Measurements from ENCODE around the gene FRAS1.

- TF ChIP-seq EP300 (conservative IDR thresholded peaks at IDR 0.05; ENCODE audit: poor library complexity, severe bottlenecking) (no peak), EZH2 (IDR thresholded peaks at IDR 0.05; ENCODE audit: borderline replicate concordance, insufficient read depth, low read length, poor library complexity, severe bottlenecking) (no peak), RAD21 (conservative IDR thresholded peaks at IDR 0.05) (no peak)
- TF ChIP-seq, protein P1, sequence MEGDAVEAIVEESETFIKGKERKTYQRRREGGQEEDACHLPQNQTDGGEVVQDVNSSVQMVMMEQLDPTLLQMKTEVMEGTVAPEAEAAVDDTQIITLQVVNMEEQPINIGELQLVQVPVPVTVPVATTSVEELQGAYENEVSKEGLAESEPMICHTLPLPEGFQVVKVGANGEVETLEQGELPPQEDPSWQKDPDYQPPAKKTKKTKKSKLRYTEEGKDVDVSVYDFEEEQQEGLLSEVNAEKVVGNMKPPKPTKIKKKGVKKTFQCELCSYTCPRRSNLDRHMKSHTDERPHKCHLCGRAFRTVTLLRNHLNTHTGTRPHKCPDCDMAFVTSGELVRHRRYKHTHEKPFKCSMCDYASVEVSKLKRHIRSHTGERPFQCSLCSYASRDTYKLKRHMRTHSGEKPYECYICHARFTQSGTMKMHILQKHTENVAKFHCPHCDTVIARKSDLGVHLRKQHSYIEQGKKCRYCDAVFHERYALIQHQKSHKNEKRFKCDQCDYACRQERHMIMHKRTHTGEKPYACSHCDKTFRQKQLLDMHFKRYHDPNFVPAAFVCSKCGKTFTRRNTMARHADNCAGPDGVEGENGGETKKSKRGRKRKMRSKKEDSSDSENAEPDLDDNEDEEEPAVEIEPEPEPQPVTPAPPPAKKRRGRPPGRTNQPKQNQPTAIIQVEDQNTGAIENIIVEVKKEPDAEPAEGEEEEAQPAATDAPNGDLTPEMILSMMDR (IDR thresholded peaks at IDR 0.05; ENCODE audit: poor library complexity, severe bottlenecking), result no peak
These were observed 34.6 kb upstream of the FRAS1 start for GRCh38 chr4:78022517-78022916.

Data from neural cell (in vitro differentiated cells).